Stimulated activated CD4-positive, alpha-beta T cell treated with anti-CD3 and anti-CD28 coated beads, Interleukin-15, amount 100 ng/mL, for 48 hours (primary cell): ENCODE measurements around the gene CACNA1C.

Source experiments
- DNase-seq, 2 donors: peaks; one replicate each; pipeline ENCODE4 v3.0.0-alpha.2; 2020; ENCODE audit warnings: low read depth in 2 of 2

CACNA1C gene

GRCh38 chr12:2052826-2053678 lies at the start of gene CACNA1C:
TSS of gene CACNA1C (plus strand) at chr12:2052987. CDS start at chr12:2053563, 576 bp downstream.
- peak in 1 of 2 donors; percentile 18 for DNase-seq

GRCh38 chr12:2003676-2004112 lies 49.1 kb upstream of the CACNA1C start:
- DNase-seq, result no peak

- DNase-seq, result peak; percentile 94
These were observed 48.5 kb upstream of the CACNA1C start, which contains the start of gene DCP1B for GRCh38 chr12:2004113-2004929. TSS of gene DCP1B (minus strand) at chr12:2004457. CDS start at chr12:2004431, 26 bp downstream.

GRCh38 chr12:2008677-2009076 lies 44.1 kb upstream of the CACNA1C start:
- no peak for DNase-seq

- no peak for DNase-seq
These were observed 43.2 kb upstream of the CACNA1C start for GRCh38 chr12:2009623-2010022.

- no peak for DNase-seq
These were observed 40.9 kb upstream of the CACNA1C start for GRCh38 chr12:2011643-2012607.

- DNase-seq, result no peak
These were observed 39.7 kb upstream of the CACNA1C start for GRCh38 chr12:2013086-2013485.

GRCh38 chr12:2013527-2014223 lies 39.1 kb upstream of the CACNA1C start:
- no peak for DNase-seq

- DNase-seq, result no peak
These were observed 38.6 kb upstream of the CACNA1C start for GRCh38 chr12:2014231-2014630.

- no peak for DNase-seq
These were observed 35.8 kb upstream of the CACNA1C start for GRCh38 chr12:2016862-2017545.

- no peak for DNase-seq
These were observed 35.0 kb upstream of the CACNA1C start for GRCh38 chr12:2017546-2018337.

- no peak for DNase-seq
These were observed 34.4 kb upstream of the CACNA1C start for GRCh38 chr12:2018391-2018790.

GRCh38 chr12:2019126-2019525 lies 33.7 kb upstream of the CACNA1C start:
- DNase-seq, result no peak

GRCh38 chr12:2020511-2020910 lies 32.3 kb upstream of the CACNA1C start:
- no peak for DNase-seq

- no peak for DNase-seq
These were observed 29.4 kb upstream of the CACNA1C start for GRCh38 chr12:2023365-2023764.

- no peak for DNase-seq
These were observed 25.4 kb upstream of the CACNA1C start for GRCh38 chr12:2027351-2027750.

- no peak for DNase-seq
These were observed 22.9 kb upstream of the CACNA1C start for GRCh38 chr12:2029851-2030250.

- DNase-seq, result no peak
These were observed 20.3 kb upstream of the CACNA1C start for GRCh38 chr12:2032506-2032905.
